Stomach (tissue), 9 donors: Measurements from ENCODE around the gene BCAP31. TPM values are rescaled to one million over a fixed set of nuclear protein-coding genes. Genes with fewer than 3 reads are reported as not detected.

Experiments
- DNase-seq, 2 donors: peaks; one replicate each; pipeline versions ENCODE4 v3.0.0 to v3.0.0-alpha.2; 2013 to 2019
- H3K27ac ChIP-seq, 5 donors: fragments of 200-600 bp in 4 of 5; sonication (generic) in 4 of 5; one replicate each; pipeline ENCODE4 v1.5.1; 2013 to 2019; ENCODE audit warnings: mild to moderate bottlenecking in 1 of 5, moderate library complexity in 1 of 5
- H3K27me3 ChIP-seq, 3 donors: fragments of 200-600 bp; sonication (generic); one replicate each; pipeline ENCODE4 v1.5.1; 2017 to 2019; ENCODE audit warnings: mixed run types in 1 of 3
- H3K36me3 ChIP-seq, 4 donors: fragments of 200-600 bp; sonication (generic); 1 replicate in 3 of 4; 2 replicates in 1 of 4; pipeline ENCODE4 v1.5.1; 2016 to 2019
- H3K4me1 ChIP-seq, 4 donors: fragments of 200-600 bp; sonication (generic); one replicate each; pipeline ENCODE4 v1.5.1; 2016 to 2019
- H3K4me3 ChIP-seq, 4 donors: fragments of 200-600 bp; sonication (generic) in 3 of 4; one replicate each; pipeline ENCODE4 v1.5.1; 2016 to 2019; ENCODE audit warnings: mild to moderate bottlenecking in 1 of 4
- H3K9me3 ChIP-seq, 4 donors: fragments of 200-600 bp; sonication (generic); one replicate each; pipeline ENCODE4 v1.5.1; 2016 to 2019
- EP300 ChIP-seq: sonication (generic); formaldehyde crosslinking; IDR thresholded peaks from one replicate; pipeline ENCODE4 v1.6.1; 2017; ENCODE audit warnings: antibody characterized with exemption
- POLR2A ChIP-seq, 4 donors: fragments of 450-650 bp; IDR thresholded peaks; one replicate each; pipeline ENCODE4 v1.6.1; 2016; ENCODE audit warnings: antibody characterized with exemption in 4 of 4, control low read depth in 2 of 4, mild to moderate bottlenecking in 1 of 4, moderate library complexity in 1 of 4
- POLR2AphosphoS5 ChIP-seq, 3 donors: sonication (generic); formaldehyde crosslinking; IDR thresholded peaks; one replicate each; pipeline ENCODE4 v1.6.1; 2016; ENCODE audit warnings: antibody characterized with exemption in 3 of 3
- WGBS, 5 donors: extraction: QIAGEN DNeasy Blood & Tissue Kit in 3 of 5; methylation state at CpG; one replicate each; pipeline versions ENCODE4 v1.1.5 to v1.1.7; 2013 to 2018; 5-methylcytosine and 5-hydroxymethylcytosine counted together
- intact Hi-C: fragments of 100-400 bp; cut with DNase I; formaldehyde crosslinking; loops from one replicate; pipeline ENCODE4 v1.15.1; 2023; ENCODE audit warnings: low total_unique reads
- polyA plus RNA-seq, 3 donors: library from polyadenylated mRNA; stranded (reverse); fragments of 200-250 nt; gene quantifications; one replicate each; pipeline ENCODE4 v1.2.3, GENCODE V29; 2013
- total RNA-seq, 5 donors: library from RNA; depleted of rRNA; stranded (reverse); fragments of >200 nt; gene quantifications; one replicate each; pipeline versions ENCODE4 v1.1.0 to v1.2.3, GENCODE V29; 2014 to 2016
- TF ChIP-seq, protein P1 (sequence below), 7 experiments: fragments of 450-650 bp in 4 of 7; fragments of 200-600 bp in 3 of 7; sonication (generic) in 3 of 7; IDR thresholded peaks; one replicate each; pipeline ENCODE4 v1.5.1; 2016 to 2019; ENCODE audit warnings: antibody characterized with exemption in 7 of 7, control low read depth in 2 of 7, mild to moderate bottlenecking in 1 of 7
- donor health status: healthy with polysubstance abuse.
- donor health status: Bipolar disorder and iron deficiency.
- donor health status: healthy.

Gene BCAP31
- total and polyA plus RNA-seq, 8 donors, result 0.58 to 156 (median 82.0) TPM

DNA sequence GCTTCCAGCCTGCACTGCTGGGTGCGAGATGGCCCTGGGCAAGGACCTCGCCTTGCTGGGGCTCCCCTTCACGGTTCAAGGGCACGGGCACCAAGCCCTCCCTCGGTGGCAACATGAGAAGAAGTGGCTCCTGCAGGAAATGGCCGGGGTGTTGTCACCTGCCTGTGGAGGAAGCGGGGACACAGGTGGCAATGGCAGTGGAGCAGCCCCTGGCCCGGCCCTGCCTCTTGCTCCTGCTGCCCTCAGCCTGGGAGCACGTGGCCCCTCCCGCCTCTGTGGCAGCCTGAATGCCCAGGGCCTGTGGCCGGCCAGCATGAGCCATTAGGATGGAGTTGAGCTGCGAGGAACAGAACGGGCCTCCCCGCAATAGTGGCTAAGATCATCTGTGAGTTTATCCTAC lies 17.3 kb upstream of the BCAP31 start:
- TF ChIP-seq EP300 (no peak), POLR2A (IDR thresholded peaks at IDR 0.05) (no peak), POLR2AphosphoS5 (IDR thresholded peaks at IDR 0.05) (no peak)
- TF ChIP-seq, protein P1, sequence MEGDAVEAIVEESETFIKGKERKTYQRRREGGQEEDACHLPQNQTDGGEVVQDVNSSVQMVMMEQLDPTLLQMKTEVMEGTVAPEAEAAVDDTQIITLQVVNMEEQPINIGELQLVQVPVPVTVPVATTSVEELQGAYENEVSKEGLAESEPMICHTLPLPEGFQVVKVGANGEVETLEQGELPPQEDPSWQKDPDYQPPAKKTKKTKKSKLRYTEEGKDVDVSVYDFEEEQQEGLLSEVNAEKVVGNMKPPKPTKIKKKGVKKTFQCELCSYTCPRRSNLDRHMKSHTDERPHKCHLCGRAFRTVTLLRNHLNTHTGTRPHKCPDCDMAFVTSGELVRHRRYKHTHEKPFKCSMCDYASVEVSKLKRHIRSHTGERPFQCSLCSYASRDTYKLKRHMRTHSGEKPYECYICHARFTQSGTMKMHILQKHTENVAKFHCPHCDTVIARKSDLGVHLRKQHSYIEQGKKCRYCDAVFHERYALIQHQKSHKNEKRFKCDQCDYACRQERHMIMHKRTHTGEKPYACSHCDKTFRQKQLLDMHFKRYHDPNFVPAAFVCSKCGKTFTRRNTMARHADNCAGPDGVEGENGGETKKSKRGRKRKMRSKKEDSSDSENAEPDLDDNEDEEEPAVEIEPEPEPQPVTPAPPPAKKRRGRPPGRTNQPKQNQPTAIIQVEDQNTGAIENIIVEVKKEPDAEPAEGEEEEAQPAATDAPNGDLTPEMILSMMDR (IDR thresholded peaks at IDR 0.05), result no peak
- DNase-seq, result no peak
- Histone ChIP-seq H3K4me1 (peaks cover 4 to 15% (median 9%) of the 10 kb centered on the region in 4 donors), H3K4me3 (no peak overlapping the region), H3K9me3 (no peaks in the 10 kb centered on the region), H3K27ac (no peak overlapping the region), H3K36me3 (peaks cover 0 to 40% (median 26%) of the 10 kb centered on the region in 4 donors), H3K27me3 (no peaks in the 10 kb centered on the region)
- WGBS, 5 donors, result 73 to 92% (median 88%) methylated on average over 2 to 14 of the region's 14 CpGs
- intact Hi-C loops, result no loop called here

DNA sequence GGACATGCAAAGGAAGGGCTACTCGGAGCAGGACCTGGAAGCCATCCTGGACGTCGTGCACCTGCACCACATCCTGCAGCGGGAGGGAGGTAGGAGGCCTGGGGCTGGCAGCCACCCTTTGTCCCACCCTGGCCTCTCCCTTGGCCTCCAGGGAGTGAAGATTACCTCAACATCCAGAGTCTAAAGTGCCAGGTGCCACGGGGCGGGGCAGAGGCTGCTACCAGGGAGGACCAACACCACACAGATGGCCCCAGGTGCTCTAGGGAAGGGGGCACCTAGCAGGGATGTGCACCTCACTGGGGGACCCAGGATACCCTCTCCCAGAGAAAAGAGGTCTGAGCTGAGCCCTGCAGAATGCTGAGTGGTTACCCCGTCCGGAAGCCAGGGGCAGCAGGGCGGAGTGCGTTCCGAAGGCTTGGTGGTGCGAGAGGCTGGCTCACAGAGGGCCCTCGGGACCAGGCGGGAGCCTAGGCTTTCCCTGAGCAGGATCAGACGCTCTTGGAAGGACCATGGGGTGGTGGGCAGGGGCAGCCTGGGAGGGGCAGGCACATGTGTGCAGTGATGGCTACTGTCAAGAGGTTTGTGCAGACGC lies 16.5 kb upstream of the BCAP31 start:
- intact Hi-C loops, result no loop called here
- no peak for DNase-seq
- H3K9me3 ChIP-seq, result no peaks in the 10 kb centered on the region
- H3K4me1 ChIP-seq, result peaks cover 4 to 15% (median 9%) of the 10 kb centered on the region in 4 donors
- no peak overlapping the region for H3K27ac ChIP-seq
- H3K36me3 ChIP-seq, result peaks cover 0 to 45% (median 30%) of the 10 kb centered on the region in 4 donors
- no peaks in the 10 kb centered on the region for H3K27me3 ChIP-seq
- TF ChIP-seq POLR2A (IDR thresholded peaks at IDR 0.05) (no peak), EP300 (no peak), POLR2AphosphoS5 (IDR thresholded peaks at IDR 0.05) (no peak)
- TF ChIP-seq, protein P1 (IDR thresholded peaks at IDR 0.05), result no peak
- 72 to 96% (median 92%) methylated on average over 7 to 16 of the region's 16 CpGs for WGBS, 5 donors
- no peak overlapping the region for H3K4me3 ChIP-seq

DNA sequence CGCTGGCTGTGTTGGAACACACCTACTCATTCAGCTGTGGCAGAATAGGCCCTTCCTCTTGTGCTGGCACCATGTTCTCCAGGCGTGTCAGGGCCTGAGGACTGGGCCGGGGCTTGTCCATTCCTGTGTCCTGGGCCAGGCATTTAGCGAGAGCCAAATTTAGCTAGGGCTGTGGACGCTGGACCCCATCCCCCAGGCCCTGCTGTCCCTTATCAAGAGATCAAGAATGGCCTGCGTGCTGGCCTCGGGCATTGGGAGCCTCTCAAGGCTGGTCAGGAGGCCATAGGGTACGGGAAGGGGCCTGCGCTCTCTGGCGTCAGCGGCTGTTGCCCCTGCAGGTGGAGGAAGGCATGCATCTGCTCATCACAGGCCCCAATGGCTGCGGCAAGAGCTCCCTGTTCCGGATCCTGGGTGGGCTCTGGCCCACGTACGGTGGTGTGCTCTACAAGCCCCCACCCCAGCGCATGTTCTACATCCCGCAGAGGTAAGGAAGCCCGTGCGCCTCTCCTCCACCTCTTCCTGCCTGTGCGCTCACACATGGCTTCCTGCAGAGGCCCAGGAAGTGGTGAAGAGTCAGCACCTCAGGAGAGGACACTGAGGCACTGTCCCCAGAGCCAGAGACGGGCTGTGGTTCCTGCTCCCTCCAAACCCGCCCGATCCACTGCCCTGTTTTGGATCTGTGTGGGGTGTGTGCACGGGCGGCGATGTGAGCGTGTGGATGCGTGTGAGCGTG lies 15.7 kb upstream of the BCAP31 start:
- peaks cover 0 to 4% (median 0%) of the 10 kb centered on the region in 4 donors for H3K9me3 ChIP-seq
- H3K36me3 ChIP-seq, result peaks cover 0 to 45% (median 30%) of the 10 kb centered on the region in 4 donors
- H3K27ac ChIP-seq, result no peak overlapping the region
- peaks cover 4 to 15% (median 9%) of the 10 kb centered on the region in 4 donors for H3K4me1 ChIP-seq
- DNase-seq, result no peak
- intact Hi-C loops, result no loop called here
- no peak for TF ChIP-seq POLR2A (IDR thresholded peaks at IDR 0.05)
- no peak for TF ChIP-seq EP300
- TF ChIP-seq, protein P1 (IDR thresholded peaks at IDR 0.05), result no peak
- TF ChIP-seq POLR2AphosphoS5 (IDR thresholded peaks at IDR 0.05), result no peak
- WGBS, 5 donors, result 87 to 91% (median 88%) methylated on average over 23 to 29 of the region's 29 CpGs
- H3K27me3 ChIP-seq, result no peaks in the 10 kb centered on the region
- H3K4me3 ChIP-seq, result no peak overlapping the region

DNA sequence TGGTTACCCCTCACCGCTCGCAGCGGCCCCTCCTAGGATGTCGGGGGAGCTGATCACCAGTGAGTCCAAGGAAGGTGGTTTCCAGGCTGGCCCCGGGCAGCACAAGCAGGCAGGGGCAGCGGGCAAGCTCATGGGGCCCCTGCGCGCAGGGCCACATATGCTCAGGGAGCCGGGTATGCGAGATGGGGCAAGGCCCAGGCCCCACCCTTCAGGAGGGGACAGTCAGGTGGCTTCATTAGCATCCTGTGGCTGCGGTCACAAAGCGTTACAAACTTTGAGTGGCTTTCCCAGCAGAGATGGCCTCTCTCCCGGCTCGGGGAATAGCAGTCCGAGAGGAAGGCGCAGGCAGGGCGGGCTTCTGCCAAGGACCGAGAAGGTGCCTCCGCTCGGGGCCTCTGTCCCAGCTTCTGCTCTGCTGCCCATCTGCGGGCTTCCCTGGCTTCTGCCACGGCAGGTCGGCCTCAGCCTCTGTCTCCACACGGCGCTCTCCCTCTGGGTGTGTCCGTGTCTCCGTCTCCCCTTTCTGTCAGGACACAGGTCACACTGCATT lies 13.9 kb upstream of the BCAP31 start:
- Histone ChIP-seq H3K27me3 (no peaks in the 10 kb centered on the region), H3K9me3 (peaks cover 0 to 6% (median 0%) of the 10 kb centered on the region in 4 donors), H3K4me1 (peaks cover 0 to 4% (median under 1%) of the 10 kb centered on the region in 4 donors), H3K4me3 (no peak overlapping the region), H3K27ac (no peak overlapping the region), H3K36me3 (peaks cover 0 to 45% (median 30%) of the 10 kb centered on the region in 4 donors)
- no peak for DNase-seq
- TF ChIP-seq POLR2A (IDR thresholded peaks at IDR 0.05) (no peak), POLR2AphosphoS5 (IDR thresholded peaks at IDR 0.05) (no peak), EP300 (no peak)
- TF ChIP-seq, protein P1 (IDR thresholded peaks at IDR 0.05), result no peak
- intact Hi-C loops, result no loop called here
- WGBS, 5 donors, result 90 to 100% (median 95%) methylated on average over 4 to 27 of the region's 27 CpGs
